GM12891 (cell line): ENCODE measurements around the gene LEFTY1.

Experiments used
- POLR2A ChIP-seq: IDR thresholded peaks from 2 replicates; pipeline ENCODE4 v1.6.1; 2011; ENCODE audit warnings: low read depth, low read length, control low read depth
- POLR2AphosphoS5 ChIP-seq: IDR thresholded peaks from 2 replicates; pipeline ENCODE4 v1.6.1; 2011; ENCODE audit warnings: low read depth, low read length, control low read depth

GRCh38 chr1:225936523-225936922 lies 47.6 kb upstream of the LEFTY1 start:
- TF ChIP-seq POLR2AphosphoS5 (no peak), POLR2A (no peak)
